Fibroblast of skin of back (primary cell): ENCODE measurements around the gene SCNN1A.

ENCODE experiments used
- DNase-seq: peaks from one replicate; pipeline ENCODE4 v3.0.0-alpha.2; 2013

Gene SCNN1A

DNA sequence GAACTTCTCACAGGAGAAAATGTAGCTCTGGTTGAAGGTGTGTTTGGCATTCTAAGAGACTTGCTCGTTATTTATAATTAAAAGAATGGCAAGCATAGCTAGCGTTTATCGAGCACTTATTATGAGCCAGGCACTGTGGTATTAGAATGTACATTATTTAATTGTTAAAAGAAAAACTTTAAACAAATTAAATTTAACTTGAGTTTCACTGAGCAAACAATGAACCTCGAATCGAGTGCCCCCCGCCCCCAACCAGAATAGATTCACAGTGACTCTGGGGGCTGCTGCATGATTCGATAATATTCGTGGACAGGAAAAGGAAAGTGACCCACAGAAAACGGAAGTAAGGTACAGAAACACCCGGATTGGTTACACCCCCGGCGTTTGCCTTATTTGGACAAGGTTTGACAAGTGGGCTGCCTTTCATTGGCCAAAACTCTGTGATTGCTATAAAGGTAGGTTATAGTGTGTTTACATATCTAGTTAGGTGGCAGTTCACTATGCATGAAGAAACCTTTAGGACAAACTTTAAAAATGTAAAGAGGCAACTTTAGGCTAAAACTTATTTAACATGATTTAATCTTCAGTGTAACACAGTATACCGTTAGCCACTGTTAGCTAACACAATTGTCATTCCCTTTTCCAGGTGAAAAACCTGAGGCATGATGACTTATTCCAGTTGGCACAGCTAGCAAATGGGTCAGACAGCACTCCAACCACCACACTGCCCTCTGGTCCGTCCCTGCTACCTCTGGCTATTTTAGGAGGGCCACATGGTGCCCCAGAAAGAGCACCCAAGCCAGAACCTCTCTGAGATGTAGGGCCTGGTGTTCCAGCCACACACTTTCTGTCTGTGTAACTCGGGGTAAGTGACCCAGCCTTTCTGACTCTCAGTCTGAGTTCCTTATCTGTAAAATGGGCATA lies 7.1 kb downstream of the SCNN1A start:
- DNase-seq: no peak

DNA sequence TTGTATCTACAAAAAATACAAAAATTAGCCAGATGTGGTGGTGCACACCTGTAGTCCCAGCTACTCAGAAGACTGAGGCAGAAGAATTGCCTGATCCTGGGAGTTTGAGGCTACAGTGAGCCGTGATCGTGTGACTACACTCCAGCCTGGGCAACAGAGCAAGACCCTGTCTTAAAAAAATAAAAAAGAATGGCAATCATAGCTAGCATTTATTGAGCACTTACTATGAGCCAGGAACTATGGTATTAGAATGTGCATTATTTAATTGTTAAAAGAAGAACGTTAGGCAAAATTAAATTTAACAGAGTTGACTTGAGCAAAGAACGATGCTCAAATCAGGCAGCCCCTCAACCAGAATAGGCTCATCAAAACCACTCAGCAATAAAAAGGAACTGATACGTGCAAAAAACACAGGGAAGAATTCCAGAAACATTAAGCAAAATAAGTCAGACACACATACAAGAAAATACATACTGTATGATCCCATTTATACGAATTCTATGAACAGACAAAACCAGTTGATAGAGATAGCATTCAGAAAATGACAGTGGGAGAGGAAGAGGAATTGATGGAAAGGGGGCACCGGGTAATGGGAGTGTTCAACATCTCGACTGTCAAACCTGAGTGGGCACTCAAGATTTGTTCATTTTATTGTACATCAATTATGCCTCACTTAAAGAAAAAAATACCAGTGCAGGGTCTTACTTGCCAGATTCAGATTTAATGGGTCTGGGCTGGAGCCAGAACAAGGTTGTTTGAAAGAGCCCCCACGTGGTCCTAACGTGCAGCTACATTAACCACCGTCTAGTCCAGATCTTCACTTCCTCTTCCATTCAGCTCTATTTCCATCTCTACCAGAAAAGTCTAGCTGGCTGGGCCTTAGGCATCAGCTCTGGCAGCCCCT lies 8.0 kb downstream of the SCNN1A start:
- DNase-seq: peak; percentile 32

DNA sequence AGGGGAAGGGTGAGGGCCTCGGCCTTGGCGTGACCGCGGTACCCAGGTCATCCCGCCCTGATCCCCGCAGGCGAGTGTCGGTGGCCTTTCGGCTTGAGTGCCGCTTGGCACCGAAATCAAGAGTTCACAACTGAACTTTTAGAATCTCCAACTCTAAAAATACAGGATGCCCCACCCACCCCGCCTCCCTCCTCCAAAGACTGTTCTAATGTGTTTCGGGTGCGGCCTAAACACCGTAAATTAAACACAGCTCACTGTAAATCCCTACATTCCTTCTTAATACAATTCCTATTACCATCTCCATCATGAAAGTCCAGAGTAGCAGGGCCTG lies 11.4 kb downstream of the SCNN1A start:
- DNase-seq: no peak

DNA sequence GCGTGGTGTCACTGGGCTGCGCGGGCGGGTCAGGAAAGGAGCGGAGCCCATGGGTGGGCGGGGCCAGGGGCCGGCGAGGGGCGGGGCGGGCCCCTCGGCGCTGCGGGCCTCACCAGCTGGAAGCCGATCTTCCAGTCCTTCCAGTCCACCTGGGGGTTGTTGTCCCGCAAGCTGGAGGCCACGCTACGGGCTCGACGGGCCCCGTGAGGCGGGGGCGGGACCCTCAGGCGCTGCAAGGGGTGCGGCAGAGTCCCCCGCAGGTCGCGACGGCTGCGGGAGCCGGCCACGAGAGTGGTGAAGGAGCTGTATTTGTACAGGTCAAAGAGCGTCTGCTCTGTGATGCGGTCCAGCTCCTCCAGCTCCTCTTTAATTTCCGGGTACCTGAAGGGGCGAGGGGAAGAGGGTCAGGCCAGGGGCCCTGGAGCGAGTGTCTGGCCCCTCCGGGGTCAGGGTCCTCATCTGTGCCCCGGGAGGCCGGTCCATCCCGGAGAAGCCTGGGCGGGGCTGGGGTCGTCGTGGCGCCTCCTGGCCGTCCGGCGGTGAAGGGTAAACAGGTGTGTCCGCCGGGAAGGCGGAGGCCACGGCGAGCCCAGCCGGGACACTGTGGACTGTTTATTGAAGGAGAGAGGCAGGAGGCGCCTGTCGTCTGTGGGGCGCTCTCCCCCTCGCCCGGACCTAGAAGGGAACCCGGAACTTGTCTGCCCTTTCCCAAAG lies 11.9 kb downstream of the SCNN1A start:
- no peak for DNase-seq

DNA sequence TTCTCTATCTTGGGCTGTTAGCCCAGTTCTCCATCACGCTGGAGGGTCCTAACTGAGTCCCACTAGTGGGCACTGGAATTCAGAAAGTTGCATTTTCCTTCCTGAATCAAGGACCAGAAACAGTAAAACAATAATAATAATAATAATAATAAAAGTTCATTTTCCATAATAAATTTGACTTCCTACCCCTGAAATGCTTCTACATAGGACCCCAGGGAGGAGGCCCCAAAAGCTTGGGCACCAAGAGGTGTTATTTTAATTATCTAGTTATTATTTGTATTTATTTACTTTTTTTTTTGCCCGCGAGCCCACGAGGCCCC lies 12.4 kb downstream of the SCNN1A start:
- no peak for DNase-seq

DNA sequence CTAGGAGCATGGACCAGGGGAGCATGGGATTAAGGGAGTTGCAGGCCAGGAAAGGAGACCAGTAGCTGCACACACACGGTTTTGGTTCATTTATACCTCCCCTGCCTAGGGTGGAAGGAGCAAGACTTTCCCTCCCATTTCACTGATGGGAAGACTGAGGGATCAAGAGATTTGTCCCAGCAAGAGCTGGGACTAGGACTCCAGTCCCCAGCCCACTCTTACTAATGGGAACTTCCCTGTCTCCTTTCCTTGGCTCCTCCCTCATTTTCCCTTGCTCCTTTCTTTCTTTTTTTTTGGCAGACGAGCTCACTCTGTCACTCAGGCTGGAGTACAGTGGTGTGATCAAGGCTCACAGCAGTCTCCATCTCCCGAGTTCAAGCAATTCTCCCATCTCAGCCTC lies 13.0 kb downstream of the SCNN1A start:
- no peak for DNase-seq

DNA sequence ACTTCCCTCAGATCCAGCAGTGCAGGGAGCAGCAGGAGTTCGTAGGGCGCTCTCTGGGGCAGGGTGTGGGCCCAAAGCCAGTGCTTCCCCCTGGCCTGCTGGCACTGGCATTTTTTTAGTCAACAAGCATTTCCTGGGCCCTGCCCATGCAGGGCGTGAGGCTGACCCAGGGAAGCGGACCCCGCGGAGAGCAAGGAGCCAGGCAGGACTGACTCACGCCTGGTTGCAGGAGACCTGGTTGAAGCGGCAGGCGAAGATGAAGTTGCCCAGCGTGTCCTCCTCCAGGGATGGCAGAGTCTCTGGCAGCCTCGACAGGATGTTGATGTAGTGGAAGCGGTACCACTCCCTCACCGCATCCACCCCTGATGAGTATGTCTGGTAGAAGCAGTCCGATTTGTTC lies 13.5 kb downstream of the SCNN1A start:
- peak; percentile 58 for DNase-seq

DNA sequence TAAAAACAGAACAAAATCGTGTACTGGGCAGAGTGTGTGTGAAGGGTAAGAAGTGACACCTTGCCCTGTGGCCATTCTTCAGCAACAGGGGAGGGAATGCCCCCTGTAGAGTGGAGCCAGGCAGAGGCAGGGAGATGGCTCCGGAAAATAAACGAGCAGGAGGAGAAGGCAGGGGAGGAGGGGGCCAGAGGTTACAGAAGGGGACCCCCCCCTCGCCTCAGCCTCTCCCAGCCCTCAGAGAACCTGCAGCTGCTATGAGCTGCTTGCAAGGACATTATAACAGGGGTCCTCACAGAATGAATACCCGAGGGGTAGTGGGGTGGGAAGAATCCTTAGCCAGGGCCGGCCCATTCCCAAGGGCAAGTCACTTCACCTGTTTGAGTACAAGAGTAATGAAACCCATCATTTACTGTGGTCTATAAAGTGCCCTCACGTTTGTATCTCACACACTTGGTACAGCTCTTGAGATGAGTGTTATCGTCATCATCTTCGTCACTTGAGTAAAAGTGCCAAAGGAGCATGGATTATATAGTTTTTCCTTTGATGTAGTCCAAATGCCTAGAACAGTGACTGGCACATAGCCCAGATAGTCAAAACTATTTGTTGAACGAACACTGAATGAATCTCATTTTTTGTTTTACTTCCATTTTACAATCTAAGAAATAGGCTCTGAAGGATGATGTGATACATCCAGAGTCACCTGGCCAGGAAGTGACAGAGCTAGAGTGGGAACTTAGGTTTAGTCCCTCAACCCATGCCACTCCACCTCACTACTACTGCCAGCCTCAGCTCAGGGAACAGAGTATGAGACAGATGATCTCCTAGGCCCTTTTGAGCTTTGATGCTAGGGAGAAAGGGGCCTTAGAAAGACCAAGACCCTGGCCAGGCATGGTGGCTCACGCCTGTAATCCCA lies 14.5 kb downstream of the SCNN1A start:
- DNase-seq: no peak

DNA sequence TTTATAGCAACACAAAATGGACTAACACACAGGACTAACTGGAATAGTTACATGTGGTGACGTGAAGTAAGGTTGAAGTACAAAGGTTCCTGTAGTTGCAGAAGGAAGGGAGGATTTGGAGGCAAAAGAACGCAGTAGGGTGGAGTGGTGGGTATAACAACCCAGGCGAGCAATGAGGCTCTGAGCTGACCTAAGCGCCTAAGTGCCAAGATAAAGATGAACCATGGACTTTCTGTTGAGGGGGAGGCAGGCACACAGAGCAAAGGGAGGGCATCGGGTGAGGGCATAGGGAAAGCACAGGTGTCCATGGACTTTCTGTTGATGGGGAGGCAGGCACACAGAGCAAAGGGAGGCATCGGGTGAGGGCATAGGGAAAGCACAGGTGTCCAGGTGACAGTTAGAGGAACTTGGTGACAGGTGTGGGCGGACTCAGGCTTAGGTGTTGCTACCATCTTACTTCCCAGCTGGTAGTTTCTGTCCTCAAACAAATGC lies 15.2 kb downstream of the SCNN1A start:
- no peak for DNase-seq

DNA sequence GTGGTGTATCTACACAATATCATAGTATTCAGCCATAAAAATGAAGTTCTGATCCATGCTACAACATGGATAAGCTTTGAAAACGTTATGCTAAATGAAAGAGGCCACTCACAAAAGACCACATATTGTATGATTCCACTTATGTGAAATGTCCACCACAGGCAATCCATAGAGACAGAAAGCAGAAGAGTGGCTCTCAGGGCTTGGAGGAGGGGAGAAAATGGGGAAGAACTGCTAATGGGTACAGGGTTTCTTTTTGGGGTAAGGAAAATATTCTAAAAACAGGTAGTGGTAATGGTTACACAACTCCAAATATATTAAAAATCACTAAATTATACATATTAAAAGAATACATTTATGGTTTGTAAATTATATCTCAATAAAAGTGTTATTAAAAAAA lies 16.5 kb downstream of the SCNN1A start:
- no peak for DNase-seq

DNA sequence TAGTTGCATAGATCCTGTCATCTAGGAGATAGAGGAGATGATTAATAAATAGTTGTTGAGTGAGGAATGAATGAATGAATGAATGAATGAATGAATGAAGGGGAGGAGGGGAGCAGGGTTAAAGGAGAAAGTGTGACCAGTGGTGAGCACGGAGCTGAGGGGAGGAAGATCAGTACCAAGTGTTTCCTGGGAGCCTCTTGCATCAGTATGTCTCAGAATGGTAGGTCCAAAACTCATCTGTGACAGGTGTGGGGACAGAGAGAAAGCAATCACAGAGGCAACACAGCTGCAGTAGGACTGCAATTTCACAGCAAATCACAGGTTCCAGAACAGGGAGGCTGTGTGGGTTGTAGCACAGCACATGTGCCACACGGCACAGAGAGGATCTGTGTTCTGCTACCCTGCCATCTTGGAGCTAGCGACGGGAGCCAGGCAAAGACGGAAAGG lies 19.0 kb downstream of the SCNN1A start:
- no peak for DNase-seq

DNA sequence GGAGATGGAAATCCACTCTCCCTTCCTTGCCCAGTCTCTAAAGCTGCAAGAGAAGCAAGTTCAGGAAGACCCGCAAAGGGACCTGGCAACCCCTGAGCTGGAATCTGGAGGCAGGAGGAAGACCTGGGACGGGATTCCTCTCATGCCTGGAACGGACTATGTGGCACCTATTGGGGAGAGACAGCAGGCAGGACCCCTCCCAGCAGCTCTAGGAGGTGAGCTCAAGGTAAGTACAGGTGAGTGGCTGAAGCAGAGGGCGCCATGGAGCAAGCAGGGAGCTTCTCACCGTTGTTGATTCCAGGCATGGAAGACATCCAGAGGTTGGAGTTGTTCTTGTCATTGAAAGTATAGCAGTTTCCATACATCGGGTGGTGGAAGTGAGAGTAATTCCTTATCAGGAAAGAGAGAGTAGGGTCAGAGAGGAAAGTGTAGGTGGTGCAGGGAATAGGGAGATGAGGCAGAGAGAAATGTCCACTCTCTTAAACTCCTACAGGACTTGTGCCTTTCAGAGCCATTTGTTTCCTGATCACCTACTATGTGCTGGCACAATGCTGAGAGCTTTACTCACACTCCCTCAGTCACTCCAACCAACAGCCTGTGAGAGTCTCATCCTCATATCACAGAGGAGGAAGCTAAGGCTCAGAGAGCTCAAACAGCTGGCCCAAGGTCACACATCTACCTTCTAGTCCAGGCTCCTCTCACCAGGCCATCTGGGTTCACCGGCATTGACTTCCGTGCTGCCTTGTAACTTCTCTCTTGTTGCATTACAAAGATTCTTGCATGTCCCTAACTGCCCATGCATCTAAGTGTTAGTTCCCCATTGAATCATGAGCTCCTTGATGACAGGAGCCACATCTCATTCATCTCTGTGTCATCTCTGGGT lies 19.6 kb downstream of the SCNN1A start:
- DNase-seq: no peak

DNA sequence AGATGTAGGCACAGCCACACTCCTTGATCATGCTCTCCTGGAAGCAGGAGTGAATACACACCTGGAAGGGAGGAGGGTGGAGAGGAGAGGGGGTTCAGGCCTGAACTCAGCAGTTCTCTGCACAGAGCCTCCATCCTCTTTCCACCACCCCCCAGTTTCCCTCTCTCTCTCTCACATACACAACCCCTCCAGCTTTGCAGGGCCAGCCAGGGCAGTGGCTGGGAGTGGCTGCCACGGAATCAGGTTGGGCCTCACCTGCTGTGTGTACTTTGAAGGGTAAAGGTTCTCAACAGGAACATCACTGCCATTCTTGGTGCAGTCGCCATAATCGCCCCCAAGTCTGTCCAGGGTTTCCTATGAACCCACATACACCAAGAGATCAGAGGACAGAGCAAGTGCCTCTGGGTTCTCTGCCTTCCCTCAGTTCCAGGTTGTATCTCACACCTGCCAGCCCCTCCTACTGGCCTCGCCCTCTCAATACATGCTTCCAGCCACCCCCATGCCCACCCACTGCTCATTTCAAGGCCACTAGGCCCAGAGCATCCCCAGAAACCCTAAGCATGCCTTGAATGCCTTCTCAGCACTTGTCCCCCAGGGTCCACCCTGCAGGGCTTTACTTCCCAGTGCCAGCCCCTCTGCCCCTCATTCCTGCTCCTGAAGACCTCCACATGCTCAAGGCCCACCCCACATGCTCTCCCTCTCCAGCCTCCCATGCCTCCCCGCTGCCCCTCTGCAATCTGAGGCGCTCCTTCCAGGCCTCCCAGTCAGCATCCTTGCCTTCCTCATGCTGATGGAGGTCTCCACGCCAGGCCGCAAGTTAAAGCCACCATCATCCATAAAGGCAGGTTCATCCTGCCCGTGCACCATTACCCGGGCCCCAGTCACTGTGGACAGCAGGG lies 20.6 kb downstream of the SCNN1A start:
- DNase-seq: no peak

DNA sequence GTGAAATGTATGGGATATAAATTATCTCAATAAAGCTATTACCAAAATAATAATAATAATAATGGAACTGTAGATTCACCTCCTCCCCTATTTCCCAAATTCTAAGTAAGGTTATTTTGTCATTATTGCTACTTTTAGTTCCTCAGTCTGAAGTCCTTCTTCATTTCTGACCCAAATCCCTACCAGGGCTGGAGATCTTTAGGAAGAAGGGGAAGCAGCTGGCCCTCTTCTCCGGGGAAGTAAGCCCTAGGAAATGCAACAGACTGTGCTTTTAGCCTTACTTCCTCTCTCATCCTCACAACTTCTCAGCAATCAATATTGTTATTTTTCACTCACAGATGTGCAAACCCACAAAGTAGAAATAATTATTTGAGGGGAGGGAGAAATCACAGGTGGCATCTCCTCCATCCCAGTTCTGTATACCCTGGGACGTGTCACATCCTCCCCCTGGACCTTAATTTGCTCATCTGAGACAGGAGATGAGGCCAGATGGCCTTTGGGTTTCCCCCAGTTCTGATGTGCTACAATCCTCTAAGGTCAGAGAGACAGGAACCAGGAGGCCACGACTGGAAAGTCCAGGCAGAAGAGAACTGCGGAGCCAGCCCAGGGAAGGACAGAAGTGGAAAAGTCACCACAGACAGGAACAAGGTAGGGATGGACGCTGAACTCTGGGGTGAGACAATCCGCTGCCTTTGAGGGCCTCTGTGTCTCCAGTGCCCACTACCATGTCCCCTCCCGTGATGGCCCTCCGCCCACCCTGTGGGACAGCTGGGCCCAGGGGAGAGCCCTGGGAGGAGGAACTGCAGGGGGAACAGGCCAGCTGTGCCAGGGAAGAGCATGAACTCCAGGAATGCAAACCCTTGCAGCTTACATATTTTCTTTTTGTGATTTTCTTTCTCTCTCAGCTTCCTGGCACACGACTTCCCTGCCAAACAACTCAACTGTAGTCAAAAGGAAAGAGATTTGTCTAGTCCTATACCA lies 22.9 kb downstream of the SCNN1A start:
- no peak for DNase-seq

DNA sequence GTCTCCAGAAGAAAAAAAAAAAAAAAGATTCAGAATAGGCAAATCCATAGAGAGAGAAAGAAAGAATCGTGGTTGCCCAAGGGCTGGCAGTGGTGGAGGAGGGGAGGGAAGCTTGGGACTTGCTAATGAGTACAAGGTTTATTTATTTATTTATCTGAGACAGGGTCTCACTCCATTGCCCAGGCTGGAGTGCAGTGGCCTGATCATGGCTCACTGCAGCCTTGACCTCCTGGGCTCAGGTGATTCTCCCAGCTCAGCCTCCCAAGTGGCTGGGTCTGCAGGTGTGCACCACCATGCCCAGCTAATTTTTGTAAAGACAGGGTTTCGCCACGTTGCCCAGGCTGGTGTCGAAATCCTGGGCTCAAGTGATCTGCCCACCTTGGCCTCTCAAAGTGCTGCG lies 23.7 kb downstream of the SCNN1A start:
- no peak for DNase-seq

DNA sequence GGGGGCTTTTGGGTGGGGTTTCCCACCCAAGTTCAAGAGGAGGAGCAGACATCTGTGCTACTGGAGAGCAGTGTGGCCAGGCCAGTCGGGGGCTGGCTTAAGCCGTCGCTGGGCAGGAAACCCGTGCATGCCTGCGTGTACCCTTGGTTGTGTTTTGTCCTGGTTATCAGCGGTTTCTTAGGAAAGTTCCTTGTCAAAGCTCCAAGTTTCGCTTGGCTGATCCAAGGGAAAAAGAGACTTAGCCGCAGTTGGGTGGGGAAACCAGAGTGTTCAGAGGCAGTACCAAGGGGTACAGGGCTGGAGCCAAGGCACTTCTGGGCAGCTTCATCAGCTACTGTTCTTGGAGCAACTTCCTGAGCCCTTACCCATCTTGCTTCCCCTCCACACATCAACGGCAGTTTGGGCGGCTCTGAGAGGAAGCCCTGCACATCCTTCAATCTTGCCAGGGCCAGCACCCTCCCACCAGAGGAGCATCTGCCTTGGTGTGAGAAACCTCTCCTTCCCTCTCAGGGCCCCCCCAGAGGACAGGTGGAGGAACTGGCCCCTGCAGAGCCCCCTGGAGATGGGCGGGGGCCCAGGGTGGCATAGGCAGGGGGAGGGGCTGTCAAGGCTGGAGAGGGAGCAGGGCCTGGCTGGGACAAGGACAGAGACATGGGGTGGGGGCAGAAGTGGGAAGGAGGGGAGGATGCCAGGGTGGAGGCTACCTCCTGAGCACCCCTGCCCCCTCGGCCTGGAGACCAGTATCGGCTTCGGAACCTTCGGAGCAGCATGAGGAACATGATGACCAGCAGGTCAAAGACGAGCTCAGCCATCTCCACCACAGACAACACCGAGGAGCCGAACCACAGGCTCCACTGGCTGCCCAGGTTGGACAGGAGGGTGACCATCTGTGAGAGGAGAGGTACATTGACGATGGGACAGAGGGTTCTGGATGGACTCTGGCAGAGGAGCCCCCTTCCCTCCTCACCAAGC lies 27.7 kb downstream of the SCNN1A start:
- no peak for DNase-seq

DNA sequence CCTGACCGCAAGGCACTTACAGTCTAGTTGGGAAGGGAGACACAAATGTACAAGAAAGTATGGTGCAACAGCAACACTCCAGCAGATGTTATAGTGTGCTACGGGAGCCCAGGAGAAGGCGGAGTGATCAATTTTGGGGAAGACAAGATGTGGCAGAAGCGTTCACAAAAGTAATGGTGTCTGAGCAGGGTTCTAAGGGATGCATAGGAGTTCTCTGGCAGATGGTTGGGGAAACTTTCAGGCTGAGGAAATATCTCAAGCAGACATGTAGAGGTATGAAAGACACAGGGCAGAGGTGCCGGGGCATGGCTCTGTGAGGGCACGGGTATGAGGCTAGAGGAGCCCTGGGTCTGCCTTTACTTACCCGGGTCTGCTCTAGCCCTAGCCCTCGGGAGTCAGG lies 28.4 kb downstream of the SCNN1A start:
- no peak for DNase-seq
